HG02981 (cell line): Measurements from ENCODE around the gene DMD.
"Not testable (repeated sequence)": the region's sequence is repeated elsewhere in the genome, so short reads cannot be mapped to it uniquely, and the experiment has no call there.

Experiments used
- ATAC-seq: cut with Tn5 transposase; IDR thresholded peaks from one replicate; pipeline ENCODE4 v1.9.1; 2021; ENCODE audit warnings: mild to moderate bottlenecking, moderate library complexity; ENCODE audit not compliant: unreplicated experiment

DMD gene

DNA sequence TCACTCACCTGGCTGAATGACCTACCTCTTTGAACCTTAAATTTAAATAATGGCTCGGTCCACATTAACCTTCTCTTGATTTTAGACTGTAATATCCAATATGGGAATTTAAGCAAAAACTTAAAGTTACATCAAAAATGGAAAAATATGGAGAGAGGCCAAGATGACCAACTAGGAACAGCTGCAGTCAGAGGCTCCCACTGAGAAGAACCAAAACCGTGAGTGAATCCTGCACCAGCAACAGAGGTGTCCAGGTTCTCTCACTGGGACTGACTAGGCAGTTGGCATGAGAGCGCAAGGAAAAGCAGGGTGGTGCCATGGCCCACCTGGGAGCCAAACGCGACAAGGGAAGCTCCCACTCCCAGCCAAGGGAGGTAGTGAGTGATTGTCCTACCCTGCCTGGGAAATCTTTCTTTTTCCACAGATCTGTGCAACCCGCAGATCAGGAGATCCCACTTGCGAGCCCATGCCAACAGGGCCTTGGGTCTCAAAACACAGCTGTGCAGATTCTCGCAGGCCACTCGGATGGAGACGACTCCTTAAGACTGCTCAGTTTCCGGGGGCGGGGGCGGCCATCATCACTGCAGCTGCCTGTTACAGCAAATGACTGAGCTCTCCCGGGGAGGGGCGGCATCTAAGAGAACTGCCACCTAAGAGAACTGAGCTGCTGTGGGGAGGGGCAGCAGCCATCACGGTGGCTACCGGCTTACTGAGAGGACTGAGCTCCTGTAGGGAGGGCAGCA, 343.4 kb downstream of the DMD start:
- no peak for ATAC-seq

DNA sequence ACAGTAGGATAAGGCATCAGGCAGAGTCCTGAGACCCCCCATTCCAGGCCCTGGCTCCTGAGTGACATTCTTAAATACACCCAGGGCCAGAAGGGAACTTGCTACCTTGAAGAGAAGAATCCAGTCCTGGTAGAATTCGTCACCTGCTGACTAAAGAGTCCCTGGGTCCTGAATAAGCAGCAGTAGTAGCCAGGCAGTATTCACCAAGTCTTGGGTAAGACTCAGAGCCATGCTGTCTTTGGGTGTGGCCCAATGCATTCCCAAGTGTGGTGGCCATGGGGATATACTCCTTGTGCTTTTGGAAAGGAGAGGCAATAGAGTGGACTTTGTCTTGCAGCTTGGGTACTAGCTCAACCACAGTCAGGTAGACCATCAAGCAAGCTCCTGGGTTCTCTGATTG, 359.1 kb downstream of the DMD start:
- no peak for ATAC-seq

DNA sequence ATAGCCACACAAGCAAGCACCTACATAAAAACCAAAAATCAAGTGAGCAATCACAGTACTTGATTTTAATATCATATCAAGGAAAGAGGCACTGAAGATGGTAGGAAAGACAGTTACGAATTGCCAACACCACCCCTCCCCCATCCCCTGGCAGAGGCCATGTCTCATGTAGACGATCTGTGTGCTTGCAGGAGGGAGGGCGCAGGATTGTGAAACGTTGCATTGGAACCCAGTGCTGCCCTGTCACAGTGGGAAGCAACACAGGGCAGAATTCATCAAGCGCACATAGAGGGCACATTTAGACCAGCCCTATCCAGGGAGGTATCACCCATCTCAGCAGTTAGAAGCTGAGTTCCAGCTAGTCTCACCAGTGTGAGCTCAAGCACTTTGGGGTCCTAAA, 359.8 kb downstream of the DMD start:
- ATAC-seq, result no peak

- no peak for ATAC-seq
Measured at GRCh38 chrX:32847921-32848320, 363.4 kb downstream of the DMD start.

DNA sequence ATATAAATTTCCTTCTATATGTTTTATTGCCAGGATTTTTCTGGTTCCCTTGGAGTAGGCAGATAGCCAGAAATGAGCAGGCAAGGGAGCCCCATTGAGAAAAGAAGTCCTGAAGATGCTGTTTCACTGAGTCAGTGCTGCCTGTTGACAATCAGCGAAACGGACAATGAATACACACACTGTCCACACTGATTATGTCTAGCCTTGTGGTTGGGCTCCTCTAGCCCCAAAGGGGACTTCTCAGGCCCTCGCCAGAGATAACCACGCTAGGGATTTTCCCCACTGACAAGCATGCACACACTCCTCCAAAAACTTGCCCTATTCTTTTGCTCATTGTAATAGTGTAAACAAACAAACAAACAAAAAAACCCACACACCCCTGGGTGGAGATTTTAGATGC, 369.3 kb downstream of the DMD start:
- ATAC-seq, result no peak

- ATAC-seq, result no peak
Measured at GRCh38 chrX:32839781-32840180, 371.6 kb downstream of the DMD start.

GRCh38 chrX:32825009-32825408, 386.3 kb downstream of the DMD start:
- ATAC-seq, result no peak

DNA sequence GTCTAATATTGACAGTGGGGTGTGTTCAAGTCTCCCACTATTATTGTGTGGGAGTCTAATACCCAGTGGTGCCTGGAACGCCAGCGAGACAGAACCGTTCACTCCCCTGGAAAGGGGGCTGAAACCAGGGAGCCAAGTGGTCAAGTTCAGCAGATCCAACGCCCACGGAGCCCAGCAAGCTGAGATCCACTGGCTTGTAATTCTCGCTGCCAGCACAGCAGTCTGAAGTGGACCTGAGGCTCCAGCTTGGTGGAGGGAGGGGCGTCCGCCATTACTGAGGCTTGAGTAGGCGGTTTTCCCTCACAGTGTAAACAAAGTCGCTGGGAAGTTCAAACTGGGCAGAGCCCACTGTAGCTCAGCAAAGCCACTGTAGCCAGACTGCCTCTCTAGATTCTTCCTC, 407.3 kb downstream of the DMD start:
- ATAC-seq, result no peak

DNA sequence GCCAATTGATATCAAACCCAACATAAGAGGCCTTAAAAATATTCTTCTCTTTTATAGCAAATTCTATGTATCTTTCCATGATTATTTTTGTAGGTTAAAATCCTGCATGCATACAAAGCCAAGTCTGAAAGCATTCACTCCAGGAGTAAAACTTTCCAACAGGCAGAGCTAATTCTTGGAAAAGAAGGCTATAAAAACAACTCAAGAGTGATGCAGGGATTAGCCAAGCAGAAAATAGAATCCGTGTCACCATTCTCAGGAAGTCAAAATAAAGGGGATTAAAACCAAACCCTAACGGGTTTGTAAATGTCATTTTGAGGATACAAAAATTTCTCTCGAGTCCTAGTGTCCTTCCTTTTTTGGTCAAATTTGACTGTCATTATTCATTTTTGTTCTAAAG, 412.4 kb downstream of the DMD start:
- ATAC-seq, result no peak

- ATAC-seq, result no peak
Measured at GRCh38 chrX:32788936-32789335, 422.4 kb downstream of the DMD start.

GRCh38 chrX:32780109-32780508, 431.2 kb downstream of the DMD start:
- no peak for ATAC-seq

- ATAC-seq, result no peak
Measured at GRCh38 chrX:32778965-32779364, 432.4 kb downstream of the DMD start.

DNA sequence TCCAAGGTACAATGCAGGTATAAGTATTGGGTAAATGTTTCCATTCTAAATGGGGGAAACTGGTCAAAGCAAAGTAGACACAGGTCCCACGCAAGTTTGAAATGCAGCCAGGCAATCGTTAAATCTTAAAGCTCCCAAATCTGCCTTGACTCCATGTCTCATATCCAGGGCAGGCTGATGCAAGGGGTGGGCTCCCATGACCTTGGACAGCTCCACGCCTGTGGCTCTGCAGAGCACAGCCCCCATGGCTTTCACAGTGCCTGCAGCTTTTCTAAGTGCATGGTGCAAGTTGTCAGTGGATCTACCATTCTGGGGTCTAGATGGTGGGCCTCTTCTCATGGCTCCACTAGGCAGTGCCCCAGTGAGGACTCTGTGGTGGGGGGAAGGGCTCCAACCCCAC, 436.4 kb downstream of the DMD start:
- ATAC-seq, result no peak

GRCh38 chrX:32749070-32749469, 462.3 kb downstream of the DMD start:
- ATAC-seq, result no peak

- no peak for ATAC-seq
Measured at GRCh38 chrX:32745323-32745722, 466.0 kb downstream of the DMD start.

GRCh38 chrX:32744921-32745320, 466.4 kb downstream of the DMD start:
- ATAC-seq, result no peak

DNA sequence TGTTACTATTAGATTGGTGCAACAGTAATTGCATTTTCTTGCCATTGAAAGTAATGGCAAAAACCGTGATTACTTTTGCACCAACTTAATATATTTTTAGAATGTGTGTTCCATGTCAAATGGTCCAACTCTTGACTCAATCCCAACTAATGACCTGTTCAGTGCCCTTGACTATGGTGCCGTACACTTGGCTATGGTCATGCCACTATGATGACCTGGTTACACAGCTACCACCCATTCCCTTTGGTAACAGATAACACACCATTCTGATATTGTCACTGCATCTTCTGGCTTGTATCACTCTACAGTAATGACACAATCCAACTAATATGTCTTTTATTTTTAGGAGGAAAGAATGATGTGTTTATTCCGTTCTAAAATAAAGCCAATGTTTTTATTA, 469.4 kb downstream of the DMD start:
- no peak for ATAC-seq

DNA sequence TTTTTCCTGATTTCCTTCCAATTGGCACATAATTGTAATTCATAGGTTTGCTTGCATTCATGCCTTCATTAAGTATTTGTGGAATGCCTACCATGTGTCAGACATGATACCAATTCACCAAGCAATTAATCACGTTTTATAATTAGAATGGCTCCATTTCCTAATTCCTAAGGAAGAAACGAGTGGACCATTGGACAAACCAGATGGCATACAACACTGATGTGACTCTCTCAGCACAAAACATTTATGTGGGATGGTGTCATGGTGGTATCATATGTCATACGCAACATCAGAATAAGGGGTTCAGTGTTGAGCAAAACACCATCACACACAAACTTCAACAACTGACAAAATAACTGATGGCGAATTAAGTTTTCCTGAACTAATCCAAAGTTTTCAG, 502.8 kb downstream of the DMD start:
- no peak for ATAC-seq

- ATAC-seq, result not testable (repeated sequence)
Measured at GRCh38 chrX:32705385-32705784, 506.0 kb downstream of the DMD start.

- no peak for ATAC-seq
Measured at GRCh38 chrX:32687379-32687778, 524.0 kb downstream of the DMD start.

- no peak for ATAC-seq
Measured at GRCh38 chrX:32678487-32678886, 532.9 kb downstream of the DMD start.

DNA sequence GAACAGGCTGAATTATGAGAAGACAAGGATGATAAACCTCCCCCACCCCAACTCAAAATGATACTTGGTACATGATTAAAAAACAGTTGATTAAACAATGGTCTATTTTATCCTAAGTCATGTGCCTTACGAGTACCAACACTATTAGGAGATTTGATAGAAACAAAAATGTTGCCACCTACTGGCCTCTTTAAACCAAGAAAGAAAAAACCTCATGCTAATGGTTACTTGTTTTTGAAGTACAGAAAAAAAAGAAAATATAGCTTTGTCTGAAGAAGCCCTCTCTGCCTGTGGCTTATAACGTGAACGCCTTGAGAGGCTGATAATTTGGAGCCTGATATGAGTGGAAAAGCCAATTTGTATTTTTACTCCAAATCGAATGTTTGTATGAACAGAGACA, 538.2 kb downstream of the DMD start:
- ATAC-seq, result no peak

GRCh38 chrX:32662516-32662915, 548.8 kb downstream of the DMD start:
- no peak for ATAC-seq
